SH-SY5Y (cell line): ENCODE results near the gene PLAC8L1.

Source experiments
- GATA2 ChIP-seq: IDR thresholded peaks from 2 replicates; pipeline ENCODE4 v1.6.1; 2011; ENCODE audit warnings: mild to moderate bottlenecking, low read depth, low read length
- GATA3 ChIP-seq: IDR thresholded peaks from 2 replicates; pipeline ENCODE4 v1.6.1; 2011; ENCODE audit warnings: low read depth, mild to moderate bottlenecking, low read length, moderate library complexity

The PLAC8L1 gene

DNA sequence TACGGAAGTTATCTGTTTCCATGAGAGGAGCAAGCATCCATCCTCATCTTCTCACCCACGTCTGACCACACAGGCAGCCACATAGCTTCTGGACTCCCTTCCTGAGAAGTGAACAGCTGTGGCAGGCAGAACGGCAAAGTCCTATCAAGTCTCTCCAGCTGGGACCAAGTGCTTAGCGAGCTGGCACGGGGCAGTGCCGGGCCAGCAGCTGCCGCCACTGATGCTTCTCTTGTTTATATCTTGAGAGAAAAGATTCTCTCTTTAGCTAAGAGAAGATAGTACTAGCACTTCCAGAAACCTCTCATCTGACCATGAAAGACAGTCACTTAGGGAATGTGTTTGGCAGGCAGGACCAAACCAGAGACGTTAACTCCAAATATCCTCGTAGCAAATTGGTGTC is 37.2 kb downstream of the PLAC8L1 start:
- TF ChIP-seq GATA3: no peak
- no peak for TF ChIP-seq GATA2

DNA sequence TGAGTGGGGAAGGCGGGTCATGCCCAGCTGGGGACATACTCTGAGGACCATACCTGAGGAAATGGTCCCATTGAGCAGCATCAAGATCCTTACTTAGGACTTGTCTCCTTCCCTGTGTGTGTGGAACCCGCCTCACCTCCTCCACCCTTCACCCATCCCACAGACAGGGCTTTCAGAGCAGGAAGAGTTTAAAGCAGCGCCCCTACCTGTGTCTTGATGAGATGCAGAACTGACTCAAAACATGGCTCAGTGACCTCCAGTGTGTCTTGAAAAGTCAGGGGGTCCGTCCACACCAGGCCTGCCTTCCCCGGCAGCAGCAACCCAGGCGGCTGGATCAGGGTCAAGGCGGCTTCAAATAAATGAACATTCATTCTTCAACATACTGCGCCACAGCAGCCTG is 38.4 kb downstream of the PLAC8L1 start:
- TF ChIP-seq GATA2: no peak
- no peak for TF ChIP-seq GATA3

DNA sequence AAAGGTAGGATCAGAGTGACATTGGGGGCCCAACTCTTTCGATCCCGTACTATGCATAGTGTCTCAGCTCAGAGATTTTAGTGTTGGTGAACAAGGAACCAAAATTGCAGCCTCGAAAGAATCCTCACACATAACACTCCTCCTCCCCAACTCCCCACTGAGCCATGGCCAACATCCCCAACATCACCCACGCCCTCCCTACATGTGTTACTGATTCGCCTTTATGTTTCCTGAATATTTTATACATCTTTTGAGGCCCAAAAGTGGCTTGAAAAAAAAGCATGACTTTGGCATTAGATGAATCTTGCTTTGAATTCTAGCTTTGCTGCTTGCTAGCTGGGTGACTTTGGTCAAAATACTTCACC is 45.2 kb downstream of the PLAC8L1 start:
- TF ChIP-seq GATA3 (no peak), GATA2 (no peak)

DNA sequence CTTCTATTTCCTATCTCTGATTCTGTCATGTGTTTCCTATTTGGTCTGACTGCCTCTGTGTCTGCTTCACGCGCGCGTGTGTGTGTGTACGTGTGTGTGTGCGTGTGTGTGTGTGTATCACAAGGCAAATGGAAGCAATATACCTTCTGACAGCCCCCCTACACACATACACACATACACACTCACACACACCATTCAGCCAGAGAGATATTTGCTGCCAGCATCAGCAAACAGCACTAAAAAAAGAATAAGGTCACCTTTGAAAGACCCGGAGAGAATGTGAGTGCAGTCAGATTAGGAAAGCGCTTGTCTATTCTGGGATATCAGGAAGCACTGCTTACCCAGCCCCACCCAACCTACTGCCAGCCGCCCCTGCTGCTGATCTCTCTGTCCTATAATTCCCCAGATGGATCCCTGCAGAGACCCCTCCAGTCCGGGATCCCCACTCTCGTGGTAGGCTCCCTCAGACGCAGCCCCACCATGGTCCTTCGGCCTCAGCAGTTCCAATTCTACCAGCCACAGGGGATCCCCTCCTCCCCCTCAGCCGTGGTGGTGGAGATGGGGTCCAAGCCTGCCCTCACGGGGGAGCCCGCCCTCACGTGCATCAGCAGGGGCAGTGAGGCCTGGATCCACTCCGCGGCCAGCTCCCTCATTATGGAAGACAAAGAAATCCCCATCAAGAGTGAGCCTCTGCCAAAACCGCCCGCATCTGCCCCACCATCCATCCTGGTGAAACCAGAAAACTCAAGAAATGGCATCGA is 45.7 kb downstream of the PLAC8L1 start:
- no peak for TF ChIP-seq GATA2
- TF ChIP-seq GATA3: no peak

DNA sequence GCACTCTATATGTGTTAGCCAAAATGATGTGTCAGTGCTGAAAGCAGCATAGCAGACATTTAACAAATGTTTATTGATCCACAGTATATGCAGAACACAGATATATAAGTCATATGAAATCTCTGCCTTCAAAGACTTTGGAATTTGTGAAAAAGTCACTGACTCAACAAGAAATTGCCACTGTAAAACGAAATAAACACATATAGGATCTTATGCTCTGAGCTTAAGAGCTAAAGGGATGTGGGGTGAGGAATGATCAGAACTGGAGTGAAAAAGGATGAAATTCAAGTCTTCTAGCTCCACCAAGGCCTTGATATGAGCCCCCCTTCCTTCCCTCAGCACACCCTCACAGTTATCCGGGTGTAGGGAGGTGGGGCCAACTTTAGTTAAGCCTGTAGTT is 49.9 kb downstream of the PLAC8L1 start:
- TF ChIP-seq GATA2 (no peak), GATA3 (no peak)

DNA sequence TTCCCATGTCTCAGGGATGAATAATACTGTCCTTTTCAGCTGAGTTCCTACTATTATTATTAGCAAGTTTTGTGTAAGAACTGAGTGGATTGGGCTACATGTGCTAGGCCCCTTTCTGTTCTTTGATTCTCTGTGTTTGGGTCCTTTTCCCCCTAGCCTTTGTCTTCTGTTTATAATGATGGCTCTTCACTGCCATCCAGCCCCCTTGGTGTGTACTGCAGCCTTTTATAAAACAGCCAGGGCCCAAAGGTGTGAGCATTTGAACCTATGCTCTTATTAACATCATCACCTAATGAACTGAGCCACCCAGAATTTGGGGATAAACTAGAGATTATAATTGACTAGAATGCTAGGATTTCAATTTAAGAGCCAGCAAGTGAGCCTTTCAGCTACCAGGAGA is 52.6 kb downstream of the PLAC8L1 start:
- TF ChIP-seq GATA3 (no peak), GATA2 (no peak)

DNA sequence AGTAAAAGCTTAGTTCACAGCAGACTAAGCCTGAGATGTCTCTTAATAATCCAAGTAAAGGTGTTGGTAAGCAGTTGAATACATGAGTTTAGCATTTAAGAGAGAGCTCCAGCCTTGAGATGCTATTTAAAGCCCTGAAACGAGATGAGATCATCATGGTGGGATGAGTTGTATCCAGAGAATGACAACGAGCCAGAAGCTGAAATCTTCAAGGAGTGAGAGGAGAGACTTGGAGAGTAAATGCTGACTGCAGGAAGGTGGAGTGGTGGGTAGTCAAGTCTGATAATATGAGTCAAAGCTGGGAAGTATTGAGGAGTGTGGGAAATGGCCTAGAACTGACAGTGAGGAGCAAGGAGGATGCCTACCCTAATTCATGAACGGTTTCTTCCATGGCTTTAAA is 53.7 kb downstream of the PLAC8L1 start:
- TF ChIP-seq GATA3 (no peak), GATA2 (no peak)

DNA sequence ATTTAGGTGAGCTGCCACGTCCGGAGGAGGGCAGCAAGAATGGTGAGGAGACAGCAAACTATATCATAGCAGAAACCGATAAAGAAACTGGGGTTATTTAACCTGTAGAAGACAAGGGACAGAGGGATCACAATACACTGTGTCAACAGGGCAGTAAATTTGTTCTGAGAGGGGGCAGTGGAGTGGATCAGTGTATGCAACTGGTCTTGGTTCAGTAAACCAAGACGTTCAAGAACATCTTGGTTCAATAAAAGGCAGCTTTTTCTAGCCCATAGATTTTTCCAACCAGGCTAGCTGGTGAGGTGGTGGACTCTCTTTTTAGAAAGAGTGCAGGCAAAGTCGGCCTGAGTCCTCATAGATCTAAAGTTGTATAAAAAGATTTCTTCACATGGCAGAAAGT is 55.3 kb downstream of the PLAC8L1 start:
- TF ChIP-seq GATA3 (no peak), GATA2 (no peak)

DNA sequence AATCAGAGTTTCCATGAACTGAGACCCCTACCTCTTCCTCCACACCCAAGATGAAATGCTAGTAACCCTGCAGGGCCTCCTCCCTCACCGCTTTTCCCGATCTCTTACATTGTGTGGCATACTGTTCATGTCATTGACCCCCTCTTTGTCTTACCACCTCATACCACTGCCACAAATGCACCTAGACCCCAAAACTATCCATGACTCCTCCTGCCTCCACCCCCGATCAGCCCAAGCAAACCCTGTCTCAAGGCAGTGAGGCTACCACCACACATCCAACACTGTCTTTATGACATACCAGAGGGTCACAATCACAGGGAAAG is 55.7 kb downstream of the PLAC8L1 start:
- TF ChIP-seq GATA3: no peak
- TF ChIP-seq GATA2: no peak

DNA sequence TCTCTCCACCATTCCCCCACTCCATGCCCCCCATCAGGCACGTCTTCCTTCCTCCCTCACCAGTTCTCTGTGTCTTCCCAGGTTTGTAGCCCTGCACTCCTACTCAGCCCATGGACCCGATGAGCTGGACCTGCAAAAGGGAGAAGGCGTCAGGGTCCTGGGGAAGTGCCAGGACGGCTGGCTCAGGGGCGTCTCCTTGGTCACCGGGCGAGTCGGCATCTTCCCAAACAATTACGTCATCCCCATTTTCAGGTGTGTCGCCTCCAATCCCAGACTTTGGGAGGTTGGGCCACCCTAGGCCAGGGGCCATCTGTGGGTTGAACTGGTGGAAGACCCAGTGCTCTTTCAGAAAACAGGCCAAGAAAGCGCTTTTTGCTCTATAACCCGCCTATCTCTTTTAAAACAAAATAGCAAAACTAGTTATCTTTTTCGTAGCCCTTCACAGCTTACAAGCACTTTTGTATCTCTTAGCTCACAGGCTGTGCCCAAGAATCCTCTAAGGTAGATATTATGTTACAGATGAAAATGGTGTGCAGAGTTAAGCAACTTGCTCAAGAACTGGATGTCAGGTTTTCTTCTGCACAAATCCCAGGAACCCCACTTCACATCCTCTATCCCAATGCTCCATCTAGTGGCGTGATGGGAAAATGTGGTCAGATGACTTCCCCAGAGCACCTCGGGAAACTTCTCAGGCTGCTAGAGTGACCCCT is 56.2 kb downstream of the PLAC8L1 start:
- TF ChIP-seq GATA3 (no peak), GATA2 (no peak)

DNA sequence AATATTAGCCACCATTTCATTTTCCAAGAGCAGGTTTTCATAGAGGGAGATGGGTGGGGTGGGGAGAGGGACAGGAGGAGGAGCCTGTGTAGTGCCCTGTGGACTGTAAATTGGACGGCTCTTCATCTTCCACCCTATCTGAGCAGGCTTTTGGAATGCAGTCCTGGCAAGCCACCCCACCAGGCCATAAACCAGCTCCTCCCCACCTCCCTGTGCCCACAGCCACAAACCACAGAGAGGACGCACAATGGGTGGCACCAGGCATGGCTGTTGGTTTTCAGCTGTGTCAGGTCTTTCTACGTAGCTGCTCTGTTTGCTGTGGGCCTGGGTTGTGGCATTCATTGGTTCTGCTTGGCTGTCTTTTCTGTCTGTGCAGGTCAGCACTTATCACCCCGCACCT is 58.0 kb downstream of the PLAC8L1 start:
- TF ChIP-seq GATA3: no peak
- TF ChIP-seq GATA2: no peak

DNA sequence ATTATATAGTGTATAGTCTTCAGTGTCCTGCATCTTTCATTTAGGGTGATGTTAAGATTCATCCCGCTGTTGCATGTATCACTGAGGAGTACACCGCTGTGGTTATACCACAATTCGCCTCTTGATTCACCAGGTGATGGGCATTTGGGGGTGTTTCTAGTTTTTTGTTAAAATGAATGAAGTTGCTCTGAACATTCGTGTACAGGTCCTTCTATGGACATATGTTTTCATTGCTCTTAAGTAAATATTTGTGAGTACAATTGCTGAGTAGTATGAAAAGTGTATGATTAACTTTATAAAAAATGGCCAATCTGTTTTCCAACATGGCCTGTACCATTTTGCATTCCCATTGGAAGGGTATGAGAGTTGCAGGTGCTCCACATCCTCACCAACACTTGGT is 61.7 kb downstream of the PLAC8L1 start:
- no peak for TF ChIP-seq GATA2
- TF ChIP-seq GATA3: no peak

DNA sequence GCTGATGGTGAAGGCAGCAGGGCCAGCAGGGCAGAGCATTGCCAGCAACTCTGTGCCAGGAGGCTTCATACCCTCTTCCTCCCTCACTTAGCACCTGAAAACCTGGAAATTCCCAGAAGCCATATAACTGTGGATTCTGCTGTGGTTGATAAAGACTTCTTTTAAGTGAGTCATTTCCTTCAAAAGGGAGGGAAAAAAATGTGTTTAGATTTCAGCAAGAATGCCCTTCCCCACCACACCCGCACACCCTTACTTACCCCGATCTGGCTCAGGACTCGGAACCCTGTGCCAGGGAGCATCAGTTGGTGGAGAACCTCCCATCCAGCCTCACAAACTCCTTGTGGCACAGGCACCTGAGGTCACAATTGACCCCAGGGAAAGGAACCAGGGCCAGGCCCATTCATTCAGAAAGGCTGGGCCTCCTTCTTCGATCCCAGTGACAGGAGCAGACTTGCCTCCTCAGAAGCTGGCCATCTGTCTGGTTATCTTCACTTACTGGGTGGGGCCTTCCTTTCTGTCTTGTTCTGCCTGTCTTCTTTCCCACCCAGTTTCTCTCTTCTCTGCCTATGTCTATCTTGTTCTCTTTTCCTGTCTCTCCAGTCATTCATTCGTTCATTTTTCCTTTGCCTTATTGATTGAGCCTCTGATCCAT is 62.6 kb downstream of the PLAC8L1 start:
- TF ChIP-seq GATA2: no peak
- no peak for TF ChIP-seq GATA3

DNA sequence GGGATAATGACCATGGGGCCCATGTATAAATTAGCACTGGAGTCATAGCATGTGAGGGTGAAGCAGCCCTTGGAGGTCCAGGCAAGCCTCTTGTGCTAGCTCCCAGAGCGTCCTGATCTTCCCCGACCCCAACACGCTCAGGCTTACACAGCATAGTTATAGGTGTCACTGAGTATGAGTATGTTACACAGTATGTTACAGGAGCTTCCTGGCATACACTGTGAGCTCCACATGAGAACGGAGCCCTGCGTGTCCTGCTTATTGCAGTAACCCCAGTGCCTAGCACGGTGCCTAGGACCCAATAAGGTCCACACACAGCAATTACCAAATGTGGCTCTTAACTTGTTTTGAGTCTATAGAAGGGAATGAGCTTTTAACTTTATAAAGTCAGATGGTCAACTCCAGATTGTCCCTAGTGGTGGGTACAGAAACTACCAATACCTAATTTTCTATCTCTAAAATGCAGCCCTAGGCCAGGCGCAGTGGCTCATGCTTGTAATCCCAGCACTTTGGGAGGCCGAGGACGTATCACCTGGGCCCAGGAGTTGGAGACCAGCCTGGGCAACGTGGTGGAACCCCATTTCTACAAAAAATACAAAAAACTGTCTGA is 64.1 kb downstream of the PLAC8L1 start:
- no peak for TF ChIP-seq GATA3
- no peak for TF ChIP-seq GATA2
